Mononuclear cell (primary cell): ENCODE results near the gene SYNPO2. TPM values are rescaled to one million over a fixed set of nuclear protein-coding genes. Genes with fewer than 3 reads are reported as not detected.

Experiments used
- total RNA-seq: library from RNA; depleted of rRNA; stranded (reverse); fragments of >200 nt; gene quantifications from one replicate; pipeline ENCODE4 v1.2.3, GENCODE V29; 2012

SYNPO2 gene
- total RNA-seq, 1 donor: 2.9 TPM

Other genes with a start within 250 kb of the SYNPO2 start
- gene METTL14, start 203.5 kb upstream of the SYNPO2 start, total RNA-seq: 55.9 TPM
- 17.8 TPM for gene SEC24D, start 52.7 kb upstream of the SYNPO2 start, total RNA-seq
- not detected for gene MYOZ2, start 247.0 kb downstream of the SYNPO2 start, total RNA-seq